ENCODE data around the gene BCAS1.

Gene BCAS1

GRCh38 chr20:53990768-53991450 is 79.5 kb downstream of the BCAS1 start:
- no peak overlapping the region for H3K27ac ChIP-seq
- H3K4me3 ChIP-seq (ENCODE audit: low read depth, low read length): no peak overlapping the region
- peaks cover 86% of the 10 kb centered on the region for H3K27me3 ChIP-seq (ENCODE audit: insufficient read depth, low read depth, severe bottlenecking)
- TF ChIP-seq, protein P1, sequence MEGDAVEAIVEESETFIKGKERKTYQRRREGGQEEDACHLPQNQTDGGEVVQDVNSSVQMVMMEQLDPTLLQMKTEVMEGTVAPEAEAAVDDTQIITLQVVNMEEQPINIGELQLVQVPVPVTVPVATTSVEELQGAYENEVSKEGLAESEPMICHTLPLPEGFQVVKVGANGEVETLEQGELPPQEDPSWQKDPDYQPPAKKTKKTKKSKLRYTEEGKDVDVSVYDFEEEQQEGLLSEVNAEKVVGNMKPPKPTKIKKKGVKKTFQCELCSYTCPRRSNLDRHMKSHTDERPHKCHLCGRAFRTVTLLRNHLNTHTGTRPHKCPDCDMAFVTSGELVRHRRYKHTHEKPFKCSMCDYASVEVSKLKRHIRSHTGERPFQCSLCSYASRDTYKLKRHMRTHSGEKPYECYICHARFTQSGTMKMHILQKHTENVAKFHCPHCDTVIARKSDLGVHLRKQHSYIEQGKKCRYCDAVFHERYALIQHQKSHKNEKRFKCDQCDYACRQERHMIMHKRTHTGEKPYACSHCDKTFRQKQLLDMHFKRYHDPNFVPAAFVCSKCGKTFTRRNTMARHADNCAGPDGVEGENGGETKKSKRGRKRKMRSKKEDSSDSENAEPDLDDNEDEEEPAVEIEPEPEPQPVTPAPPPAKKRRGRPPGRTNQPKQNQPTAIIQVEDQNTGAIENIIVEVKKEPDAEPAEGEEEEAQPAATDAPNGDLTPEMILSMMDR (IDR thresholded peaks at IDR 0.05; ENCODE audit: low read depth, low read length): no peak
- no peaks in the 10 kb centered on the region for H3K9me3 ChIP-seq (ENCODE audit: severe bottlenecking)
- no peak for DNase-seq
- no peaks in the 10 kb centered on the region for H3K36me3 ChIP-seq

- Histone ChIP-seq H3K9me3 (ENCODE audit: severe bottlenecking) (no peaks in the 10 kb centered on the region), H3K27me3 (ENCODE audit: insufficient read depth, low read depth, severe bottlenecking) (peaks cover 86% of the 10 kb centered on the region), H3K27ac (no peak overlapping the region), H3K36me3 (no peaks in the 10 kb centered on the region), H3K4me3 (ENCODE audit: low read depth, low read length) (no peak overlapping the region)
- DNase-seq: no peak
- TF ChIP-seq, protein P1 (IDR thresholded peaks at IDR 0.05; ENCODE audit: low read depth, low read length): no peak
Measured at GRCh38 chr20:53990003-53990402, 80.4 kb downstream of the BCAS1 start.

DNA sequence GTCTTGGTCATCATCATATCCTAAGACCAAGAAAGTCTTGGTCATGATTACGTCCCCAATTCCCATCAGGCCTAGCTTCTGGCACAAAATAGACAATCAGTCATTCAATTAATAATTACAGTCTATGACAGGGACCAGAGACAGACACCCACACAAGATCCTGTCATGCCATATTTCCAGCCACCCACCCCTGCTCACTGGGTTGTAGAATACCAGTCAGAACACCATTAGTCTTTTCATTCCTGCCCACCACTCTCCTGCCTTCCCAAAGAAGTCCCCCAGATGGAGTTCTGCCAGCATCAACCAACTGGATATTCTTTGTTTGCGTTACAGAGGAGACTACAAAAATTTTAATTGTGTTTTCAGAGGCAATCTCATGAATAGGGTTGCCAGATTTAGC is 81.0 kb downstream of the BCAS1 start:
- Histone ChIP-seq H3K27ac (no peak overlapping the region), H3K9me3 (ENCODE audit: severe bottlenecking) (no peaks in the 10 kb centered on the region), H3K27me3 (ENCODE audit: insufficient read depth, low read depth, severe bottlenecking) (peaks cover 88% of the 10 kb centered on the region), H3K4me3 (ENCODE audit: low read depth, low read length) (no peak overlapping the region), H3K36me3 (no peaks in the 10 kb centered on the region)
- TF ChIP-seq, protein P1 (IDR thresholded peaks at IDR 0.05; ENCODE audit: low read depth, low read length): no peak
- DNase-seq: no peak

DNA sequence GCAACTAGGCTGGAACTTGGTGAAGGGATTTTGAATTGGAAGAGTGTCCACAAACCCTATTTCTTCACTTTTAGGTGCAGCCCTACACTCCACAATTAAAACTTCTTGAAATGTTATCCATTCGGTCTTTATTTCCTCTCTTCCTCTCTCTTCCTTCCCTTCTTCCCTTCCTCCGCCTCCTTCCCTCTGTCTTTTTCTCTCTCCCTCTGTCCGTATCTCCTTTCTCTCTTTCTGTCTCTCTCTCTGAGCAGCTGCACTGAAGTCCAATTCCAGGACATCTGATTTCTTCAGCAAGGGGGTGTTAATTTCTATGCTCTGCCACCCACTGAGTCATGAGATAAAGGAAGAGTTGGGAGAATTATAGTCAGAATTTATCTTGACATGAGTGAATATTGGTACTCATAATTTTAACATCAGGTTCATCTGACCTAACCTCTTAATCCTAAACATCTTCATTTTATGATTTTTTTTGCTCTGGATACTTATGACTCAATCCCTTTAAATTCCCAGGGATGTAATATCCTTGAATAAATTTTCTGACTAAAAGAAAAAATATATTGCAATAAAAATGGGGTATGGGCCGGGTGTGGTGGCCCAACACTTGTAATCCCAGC is 84.2 kb downstream of the BCAS1 start:
- TF ChIP-seq, protein P1 (IDR thresholded peaks at IDR 0.05; ENCODE audit: low read depth, low read length): no peak
- H3K27me3 ChIP-seq (ENCODE audit: insufficient read depth, low read depth, severe bottlenecking): peaks cover 85% of the 10 kb centered on the region
- H3K9me3 ChIP-seq (ENCODE audit: severe bottlenecking): peaks cover 2% of the 10 kb centered on the region
- no peak overlapping the region for H3K4me3 ChIP-seq (ENCODE audit: low read depth, low read length)
- DNase-seq: no peak
- no peak overlapping the region for H3K27ac ChIP-seq
- no peaks in the 10 kb centered on the region for H3K36me3 ChIP-seq

DNA sequence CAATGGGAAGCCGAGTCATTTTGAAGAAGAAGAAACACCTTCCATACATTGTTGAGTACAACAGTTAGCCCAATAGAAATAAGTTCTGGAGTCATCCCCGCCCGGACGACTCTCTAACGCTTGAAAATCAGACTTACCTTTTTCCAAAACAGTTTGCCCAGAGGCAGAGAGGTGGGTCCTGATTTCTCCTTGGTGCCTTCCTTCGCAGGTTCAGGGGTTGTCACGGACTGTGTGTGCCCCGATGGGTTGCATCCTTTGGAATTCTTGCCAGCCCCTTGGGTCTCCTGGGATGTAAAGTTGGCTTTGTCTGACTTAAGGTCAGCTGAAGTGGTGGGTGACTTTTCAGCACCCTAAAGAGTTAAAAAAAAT is 85.3 kb downstream of the BCAS1 start:
- TF ChIP-seq, protein P1 (IDR thresholded peaks at IDR 0.05; ENCODE audit: low read depth, low read length): no peak
- no peaks in the 10 kb centered on the region for H3K36me3 ChIP-seq
- no peak overlapping the region for H3K4me3 ChIP-seq (ENCODE audit: low read depth, low read length)
- H3K9me3 ChIP-seq (ENCODE audit: severe bottlenecking): peaks cover 2% of the 10 kb centered on the region
- no peak overlapping the region for H3K27ac ChIP-seq
- no peak for DNase-seq
- peaks cover 90% of the 10 kb centered on the region for H3K27me3 ChIP-seq (ENCODE audit: insufficient read depth, low read depth, severe bottlenecking)

Measured in WERI-Rb-1 (cell line).